Keratinocyte (primary cell): Measurements from ENCODE around the gene SKAP1. TPM values are rescaled to one million over a fixed set of nuclear protein-coding genes. Genes with fewer than 3 reads are reported as not detected.

Experiments
- DNase-seq: peaks from one replicate; pipeline ENCODE4 v3.0.0-alpha.2; 2011; ENCODE audit warnings: low read depth, missing footprints, low spot score
- FAIRE-seq: peaks from 2 replicates; lab custom pipeline; 2011; peaks lifted over from hg19 to GRCh38; lab: Jason Lieb, UNC
- H2AFZ ChIP-seq: 2 replicates; pipeline ENCODE4 v1.6.0; 2012; ENCODE audit warnings: low read length, control low read depth, inconsistent platforms; ENCODE audit not compliant: control insufficient read depth
- H3K27ac ChIP-seq: 2 replicates; pipeline ENCODE4 v1.5.1; 2011; ENCODE audit warnings: low read length; ENCODE audit not compliant: control insufficient read depth, insufficient read depth
- H3K27me3 ChIP-seq: 3 replicates; pipeline ENCODE4 v1.6.0; 2011; ENCODE audit warnings: low read length; ENCODE audit not compliant: control insufficient read depth, insufficient read depth; ENCODE audit errors: extremely low read depth
- H3K36me3 ChIP-seq, 2 experiments: 2 replicates in 1 of 2; 3 replicates in 1 of 2; pipeline ENCODE4 v1.5.1; 2011; ENCODE audit warnings: low read length in 2 of 2, mild to moderate bottlenecking in 1 of 2; ENCODE audit not compliant: control insufficient read depth in 2 of 2, insufficient read depth in 2 of 2; ENCODE audit errors: extremely low read depth in 1 of 2
- H3K4me1 ChIP-seq: 3 replicates; pipeline ENCODE4 v1.5.1; 2011; ENCODE audit warnings: low read length; ENCODE audit not compliant: control insufficient read depth, insufficient read depth; ENCODE audit errors: extremely low read depth
- H3K4me2 ChIP-seq: 3 replicates; pipeline ENCODE4 v1.6.0; 2011; ENCODE audit warnings: low read depth, low read length; ENCODE audit not compliant: control insufficient read depth, insufficient read depth; ENCODE audit errors: extremely low read depth
- H3K4me3 ChIP-seq, 3 experiments: fragments of 200-600 bp in 1 of 3; sonication (generic) in 1 of 3; 2 replicates in 2 of 3; 3 replicates in 1 of 3; pipeline ENCODE4 v1.5.1; 2011 to 2016; ENCODE audit warnings: low read length in 3 of 3, mild to moderate bottlenecking in 3 of 3, control low read depth in 2 of 3, inconsistent platforms in 1 of 3, low read depth in 1 of 3, mixed read lengths in 1 of 3, mixed run types in 1 of 3, moderate library complexity in 1 of 3; ENCODE audit not compliant: control insufficient read depth in 2 of 3, insufficient read depth in 2 of 3; ENCODE audit errors: extremely low read depth in 1 of 3
- H3K79me2 ChIP-seq: 2 replicates; pipeline ENCODE4 v1.6.0; 2012; ENCODE audit warnings: low read length; ENCODE audit not compliant: control insufficient read depth, insufficient read depth
- H3K9ac ChIP-seq: 3 replicates; pipeline ENCODE4 v1.6.0; 2011; ENCODE audit warnings: low read length; ENCODE audit not compliant: control insufficient read depth, insufficient read depth; ENCODE audit errors: extremely low read depth
- H3K9me1 ChIP-seq: 3 replicates; pipeline ENCODE4 v1.6.0; 2011; ENCODE audit warnings: low read length; ENCODE audit not compliant: control insufficient read depth, insufficient read depth; ENCODE audit errors: extremely low read depth
- H3K9me3 ChIP-seq: 2 replicates; pipeline ENCODE4 v1.5.1; 2012; ENCODE audit warnings: low read depth, low read length; ENCODE audit not compliant: control insufficient read depth
- H4K20me1 ChIP-seq: 3 replicates; pipeline ENCODE4 v1.6.0; 2011; ENCODE audit warnings: low read length; ENCODE audit not compliant: control insufficient read depth, insufficient read depth; ENCODE audit errors: extremely low read depth
- EZH2 ChIP-seq: IDR thresholded peaks from one replicate; pipeline ENCODE4 v1.6.1; 2012; ENCODE audit warnings: inconsistent platforms, mild to moderate bottlenecking, low read length, moderate library complexity
- dilution Hi-C: fragments of 300-500 bp; cut with MboI; formaldehyde crosslinking; loops from one replicate; pipeline ENCODE4 v1.7.0; 2020; ENCODE audit warnings: low sequenced_read_pairs; ENCODE audit not compliant: extremely low pct_ligation_motif_present
- polyA plus RNA-seq, 5 experiments: library from polyadenylated mRNA; depleted of rRNA in 3 of 5; stranded (reverse) in 3 of 5; stranded (forward) in 1 of 5; unstranded in 1 of 5; fragments of >200 nt; gene quantifications; 1 replicate in 1 of 5; 2 replicates in 3 of 5; 3 replicates in 1 of 5; pipeline versions ENCODE4 v1.2.1 to v1.2.3, GENCODE V29; 2011 to 2012; ENCODE audit warnings: missing spikeins in 2 of 5, low read depth in 1 of 5, low replicate concordance in 1 of 5
- TF ChIP-seq, protein P1 (sequence below), 3 experiments: IDR thresholded peaks in 1 of 3; conservative IDR thresholded peaks in 1 of 3; optimal IDR thresholded peaks in 1 of 3; 2 replicates in 2 of 3; 3 replicates in 1 of 3; pipeline versions ENCODE3 to v1.5.1; 2011; ENCODE audit warnings: low read length in 3 of 3, mild to moderate bottlenecking in 3 of 3, moderate library complexity in 2 of 3, control low read depth in 1 of 3, inconsistent platforms in 1 of 3; ENCODE audit not compliant: insufficient read depth in 2 of 3; ENCODE audit errors: extremely low read depth in 1 of 3

Gene SKAP1
- polyA plus RNA-seq, 1 donor (not counting 4 experiments of a cell fraction or from before 2014, with no cell fraction given), result not detected

DNA sequence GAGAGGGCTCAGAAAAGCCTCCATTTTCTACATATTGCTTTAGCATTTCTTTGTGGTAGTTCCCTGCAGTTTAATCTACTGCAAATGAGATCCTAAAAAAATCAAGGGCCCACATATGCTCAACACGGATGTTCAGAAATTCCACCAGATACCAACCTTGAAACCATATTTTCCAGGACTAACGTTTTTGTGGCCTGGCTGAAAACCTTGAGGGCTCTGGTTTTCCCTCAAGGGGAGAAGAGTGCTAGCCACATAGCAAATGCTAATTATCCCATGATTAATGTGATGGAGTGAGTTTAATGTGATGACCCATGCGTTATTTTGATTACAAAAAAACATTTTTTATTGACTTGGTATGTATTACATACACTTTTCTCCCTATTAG is 253.6 kb downstream of the SKAP1 start:
- FAIRE-seq, result no peak
- Histone ChIP-seq H3K4me2 (no peak overlapping the region), H3K4me1 (no peaks in the 10 kb centered on the region), H3K9ac (no peak overlapping the region), H2AFZ (no peak overlapping the region), H4K20me1 (no peaks in the 10 kb centered on the region), H3K4me3 (no peak overlapping the region), H3K9me3 (no peaks in the 10 kb centered on the region), H3K9me1 (no peaks in the 10 kb centered on the region), H3K79me2 (no peaks in the 10 kb centered on the region), H3K27me3 (peaks cover 5% of the 10 kb centered on the region), H3K36me3 (no peaks in the 10 kb centered on the region), H3K27ac (no peak overlapping the region)
- TF ChIP-seq EZH2, result no peak
- TF ChIP-seq, protein P1, sequence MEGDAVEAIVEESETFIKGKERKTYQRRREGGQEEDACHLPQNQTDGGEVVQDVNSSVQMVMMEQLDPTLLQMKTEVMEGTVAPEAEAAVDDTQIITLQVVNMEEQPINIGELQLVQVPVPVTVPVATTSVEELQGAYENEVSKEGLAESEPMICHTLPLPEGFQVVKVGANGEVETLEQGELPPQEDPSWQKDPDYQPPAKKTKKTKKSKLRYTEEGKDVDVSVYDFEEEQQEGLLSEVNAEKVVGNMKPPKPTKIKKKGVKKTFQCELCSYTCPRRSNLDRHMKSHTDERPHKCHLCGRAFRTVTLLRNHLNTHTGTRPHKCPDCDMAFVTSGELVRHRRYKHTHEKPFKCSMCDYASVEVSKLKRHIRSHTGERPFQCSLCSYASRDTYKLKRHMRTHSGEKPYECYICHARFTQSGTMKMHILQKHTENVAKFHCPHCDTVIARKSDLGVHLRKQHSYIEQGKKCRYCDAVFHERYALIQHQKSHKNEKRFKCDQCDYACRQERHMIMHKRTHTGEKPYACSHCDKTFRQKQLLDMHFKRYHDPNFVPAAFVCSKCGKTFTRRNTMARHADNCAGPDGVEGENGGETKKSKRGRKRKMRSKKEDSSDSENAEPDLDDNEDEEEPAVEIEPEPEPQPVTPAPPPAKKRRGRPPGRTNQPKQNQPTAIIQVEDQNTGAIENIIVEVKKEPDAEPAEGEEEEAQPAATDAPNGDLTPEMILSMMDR (optimal IDR thresholded peaks at IDR 0.05 in 1 of 3, IDR thresholded peaks at IDR 0.05 in 1 of 3, conservative IDR thresholded peaks at IDR 0.05 in 1 of 3; ENCODE audit: extremely low read depth in 1 of 3, insufficient read depth in 2 of 3, low read length in 3 of 3), result no peak
- DNase-seq, result no peak
- dilution Hi-C loops, result no loop called here

DNA sequence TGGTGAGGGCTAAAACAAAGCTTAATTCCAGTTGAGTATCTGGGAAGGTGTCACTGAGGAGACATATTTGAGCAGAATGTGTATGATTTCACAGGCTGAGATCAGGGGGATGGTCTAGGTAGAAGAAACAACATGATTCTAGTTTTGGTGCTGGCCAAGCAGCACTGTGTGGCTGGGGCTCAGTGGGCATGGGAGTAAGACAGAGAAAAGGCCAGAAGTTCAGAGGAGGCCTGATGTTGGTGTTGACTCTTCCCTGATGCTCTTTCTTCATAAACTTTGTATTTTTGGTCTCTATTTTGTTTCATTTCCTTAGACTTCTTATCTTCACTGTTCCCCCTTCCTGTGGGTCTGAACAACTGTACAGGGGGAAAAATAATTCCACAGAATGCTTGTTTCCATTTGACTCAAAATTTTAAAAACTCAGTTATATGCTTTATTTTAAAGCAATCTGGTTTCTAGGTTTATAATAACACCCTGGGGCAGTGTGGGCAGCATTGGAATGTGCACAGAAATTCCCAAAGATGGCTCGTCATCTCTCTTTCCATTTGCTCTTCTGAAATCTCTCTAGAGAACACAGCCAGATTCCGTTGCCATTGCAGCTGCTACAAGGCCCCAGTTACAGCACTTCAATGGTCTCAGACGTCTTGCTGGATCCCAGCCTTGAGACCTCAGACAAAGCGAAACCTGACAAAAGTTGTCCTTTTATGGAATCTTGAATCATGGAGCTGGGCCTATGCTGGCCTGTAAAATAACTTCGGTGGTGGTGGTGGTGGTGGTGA is 254.1 kb downstream of the SKAP1 start:
- Histone ChIP-seq H3K4me2 (no peak overlapping the region), H4K20me1 (no peaks in the 10 kb centered on the region), H3K36me3 (no peaks in the 10 kb centered on the region), H3K4me1 (no peaks in the 10 kb centered on the region), H3K79me2 (no peaks in the 10 kb centered on the region), H3K4me3 (no peak overlapping the region), H3K27ac (no peak overlapping the region), H3K9me1 (no peaks in the 10 kb centered on the region), H3K9me3 (no peaks in the 10 kb centered on the region), H2AFZ (no peak overlapping the region), H3K9ac (no peak overlapping the region), H3K27me3 (peaks cover 5% of the 10 kb centered on the region)
- no peak for FAIRE-seq
- dilution Hi-C loops, result no loop called here
- TF ChIP-seq, protein P1 (optimal IDR thresholded peaks at IDR 0.05 in 1 of 3, IDR thresholded peaks at IDR 0.05 in 1 of 3, conservative IDR thresholded peaks at IDR 0.05 in 1 of 3; ENCODE audit: extremely low read depth in 1 of 3, insufficient read depth in 2 of 3, low read length in 3 of 3), result no peak
- no peak for TF ChIP-seq EZH2
- DNase-seq, result no peak
